CD14-positive monocyte (primary cell): ENCODE measurements around the gene C10orf71. TPM values are rescaled to one million over a fixed set of nuclear protein-coding genes. Genes with fewer than 3 reads are reported as not detected.

Experiments
- DNase-seq, 3 donors: peaks; one replicate each; pipeline ENCODE4 v3.0.0-alpha.2; 2011 to 2022
- H2AFZ ChIP-seq: 2 replicates; pipeline ENCODE4 v1.6.0; 2012; ENCODE audit warnings: mild to moderate bottlenecking, low read depth, low read length, inconsistent platforms; ENCODE audit not compliant: insufficient read depth, poor library complexity, severe bottlenecking
- H3K27ac ChIP-seq, 2 donors: 1 replicate in 1 of 2; 2 replicates in 1 of 2; pipeline ENCODE4 v1.5.1; 2012 to 2013; ENCODE audit warnings: low read length in 2 of 2, control low read depth in 1 of 2, inconsistent platforms in 1 of 2, low read depth in 1 of 2, mild to moderate bottlenecking in 1 of 2
- H3K27me3 ChIP-seq, 2 donors: one replicate each; pipeline versions ENCODE4 v1.6.0 to v1.6.1; 2011 to 2013; ENCODE audit warnings: low read length in 2 of 2; ENCODE audit not compliant: control insufficient read depth in 2 of 2, insufficient read depth in 2 of 2
- H3K36me3 ChIP-seq, 2 donors: replicated peaks in 1 of 2; 1 replicate in 1 of 2; 2 replicates in 1 of 2; pipeline versions ENCODE4 v1.5.1 to v1.6.1; 2012 to 2013; ENCODE audit warnings: low read length in 2 of 2, control low read depth in 1 of 2, inconsistent platforms in 1 of 2, mild to moderate bottlenecking in 1 of 2; ENCODE audit not compliant: insufficient read depth in 2 of 2, control insufficient read depth in 1 of 2
- H3K4me1 ChIP-seq, 2 donors: 1 replicate in 1 of 2; 2 replicates in 1 of 2; pipeline versions ENCODE4 v1.5.1 to v1.6.1; 2012 to 2013; ENCODE audit warnings: low read length in 2 of 2, control low read depth in 1 of 2, inconsistent platforms in 1 of 2, mild to moderate bottlenecking in 1 of 2, moderate library complexity in 1 of 2; ENCODE audit not compliant: insufficient read depth in 2 of 2, control insufficient read depth in 1 of 2
- H3K4me2 ChIP-seq: replicated peaks from 2 replicates; pipeline ENCODE3; 2012; ENCODE audit warnings: low read length, moderate library complexity, mild to moderate bottlenecking; ENCODE audit not compliant: poor library complexity, severe bottlenecking; ENCODE audit errors: extremely low read depth
- H3K4me3 ChIP-seq, 3 experiments: fragments of 200-600 bp in 1 of 3; sonication (generic) in 1 of 3; replicated peaks in 1 of 3; 1 replicate in 2 of 3; 2 replicates in 1 of 3; pipeline ENCODE4 v1.5.1; 2011 to 2013; ENCODE audit warnings: low read length in 3 of 3, mild to moderate bottlenecking in 3 of 3, control low read depth in 2 of 3, low read depth in 2 of 3, inconsistent platforms in 1 of 3, moderate library complexity in 1 of 3
- H3K79me2 ChIP-seq: 2 replicates; pipeline ENCODE4 v1.6.0; 2012; ENCODE audit warnings: mild to moderate bottlenecking, control low read depth, inconsistent platforms, low read length, moderate library complexity; ENCODE audit not compliant: insufficient read depth
- H3K9ac ChIP-seq: 2 replicates; pipeline ENCODE4 v1.6.0; 2017; ENCODE audit warnings: low read length, mild to moderate bottlenecking; ENCODE audit not compliant: insufficient read depth, poor library complexity, severe bottlenecking
- H3K9me3 ChIP-seq, 2 donors: replicated peaks in 1 of 2; 1 replicate in 1 of 2; 2 replicates in 1 of 2; pipeline versions ENCODE4 v1.5.1 to v1.6.1; 2012 to 2013; ENCODE audit warnings: low read length in 2 of 2, control low read depth in 1 of 2; ENCODE audit not compliant: control insufficient read depth in 1 of 2, insufficient read depth in 1 of 2
- H4K20me1 ChIP-seq: 2 replicates; pipeline ENCODE4 v1.6.0; 2012; ENCODE audit warnings: mild to moderate bottlenecking, low read length, control low read depth, moderate library complexity; ENCODE audit not compliant: insufficient read depth
- H3K27ac Mint-ChIP-seq, 7 donors: one replicate each; pipeline ENCODE4 v1.8.0; 2020; ENCODE audit warnings: mild to moderate bottlenecking in 7 of 7, mixed read lengths in 7 of 7, moderate library complexity in 6 of 7, inconsistent platforms in 2 of 7
- H3K27me3 Mint-ChIP-seq, 3 donors: one replicate each; pipeline ENCODE4 v1.8.0; 2021 to 2022; ENCODE audit warnings: low read depth in 3 of 3, mild to moderate bottlenecking in 3 of 3, mixed read lengths in 3 of 3, moderate library complexity in 3 of 3, inconsistent platforms in 1 of 3
- H3K36me3 Mint-ChIP-seq, 2 donors: one replicate each; pipeline ENCODE4 v1.8.0; 2020; ENCODE audit warnings: mixed read lengths in 2 of 2, inconsistent platforms in 1 of 2, mild to moderate bottlenecking in 1 of 2
- H3K4me1 Mint-ChIP-seq: one replicate; pipeline ENCODE4 v1.8.0; 2020; ENCODE audit warnings: mild to moderate bottlenecking, mixed read lengths
- H3K4me3 Mint-ChIP-seq, 2 donors: one replicate each; pipeline ENCODE4 v1.8.0; 2020; ENCODE audit warnings: mild to moderate bottlenecking in 2 of 2, mixed read lengths in 2 of 2, moderate library complexity in 1 of 2
- H3K9me3 Mint-ChIP-seq, 7 donors: one replicate each; pipeline ENCODE4 v1.8.0; 2020 to 2022; ENCODE audit warnings: mixed read lengths in 7 of 7, mild to moderate bottlenecking in 6 of 7, moderate library complexity in 6 of 7, inconsistent platforms in 2 of 7
- WGBS: methylation state at CpG from one replicate; pipeline ENCODE4 v1.1.5; 2013; ENCODE audit warnings: missing lambda C conversion rate; ENCODE audit not compliant: insufficient coverage; 5-methylcytosine and 5-hydroxymethylcytosine counted together
- intact Hi-C, 2 donors: fragments of 100-400 bp; cut with micrococcal nuclease; formaldehyde crosslinking; loops; one replicate each; pipeline versions ENCODE4 v1.15.0 to v1.15.1; 2023
- polyA plus RNA-seq, 3 donors: library from polyadenylated mRNA; depleted of rRNA in 1 of 3; unstranded in 2 of 3; stranded (reverse) in 1 of 3; fragments of 300-500 nt in 2 of 3; fragments of >200 nt in 1 of 3; fragmentation: Illumina TruSeq in 2 of 3; gene quantifications; 1 replicate in 2 of 3; 2 replicates in 1 of 3; pipeline ENCODE4 v1.2.3, GENCODE V29; 2012 to 2021
- TF ChIP-seq, protein P1 (sequence below): fragments of 200-600 bp; IDR thresholded peaks from one replicate; pipeline ENCODE4 v1.8.0; 2022; ENCODE audit warnings: antibody characterized with exemption, mild to moderate bottlenecking

C10orf71 gene
- polyA plus RNA-seq, 3 donors = not detected

DNA sequence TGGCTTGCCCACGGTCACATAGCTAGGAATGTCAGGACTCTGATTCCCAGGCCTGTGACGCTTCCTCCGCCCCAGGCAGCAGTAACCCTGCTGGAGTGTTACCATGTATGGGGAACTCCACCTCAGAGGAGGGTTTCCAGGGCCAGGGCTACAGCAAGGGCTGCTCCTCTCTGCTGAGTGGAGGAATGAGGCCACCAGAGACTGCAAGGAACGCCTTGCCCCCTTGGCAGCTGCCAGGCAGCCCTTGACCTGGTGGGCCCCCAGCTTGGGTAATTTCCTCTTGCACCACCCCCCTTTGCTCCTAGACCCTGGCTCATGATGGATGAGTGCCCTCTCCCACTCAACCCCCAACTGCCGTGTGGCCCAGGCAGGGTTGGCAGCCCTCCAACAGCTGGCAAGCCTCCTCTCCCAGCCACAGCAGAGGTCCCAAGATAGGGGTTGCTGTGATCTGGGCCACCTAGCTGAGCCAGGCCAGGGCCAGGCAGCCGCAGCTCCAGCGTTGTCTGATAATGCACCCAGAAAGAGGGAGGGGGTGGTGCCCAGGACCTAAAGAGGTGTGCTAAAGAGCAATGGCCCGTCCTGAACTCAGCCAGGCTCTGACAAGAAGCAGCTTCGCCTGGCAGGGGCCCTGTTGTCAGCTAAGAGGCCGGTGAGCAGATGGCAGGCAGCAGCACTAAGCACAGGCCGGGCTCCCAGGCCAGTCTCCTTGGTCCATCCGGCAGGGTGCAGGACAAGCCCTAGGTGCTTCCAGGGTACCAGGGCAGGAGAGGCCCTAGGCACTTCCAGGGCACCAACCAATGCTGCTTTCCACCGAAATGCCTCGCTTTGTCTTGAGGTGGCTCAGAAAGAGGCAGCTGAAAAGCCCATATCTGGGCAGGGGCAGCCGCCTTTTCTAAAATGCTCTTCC, 61.6 kb downstream of the C10orf71 start:
- H3K27ac ChIP-seq = no peak overlapping the region
- H3K9ac ChIP-seq = no peak overlapping the region
- H3K4me2 ChIP-seq = no peak overlapping the region
- no peaks in the 10 kb centered on the region for H3K9me3 ChIP-seq
- H3K4me3 Mint-ChIP-seq = no peak overlapping the region
- TF ChIP-seq, protein P1, sequence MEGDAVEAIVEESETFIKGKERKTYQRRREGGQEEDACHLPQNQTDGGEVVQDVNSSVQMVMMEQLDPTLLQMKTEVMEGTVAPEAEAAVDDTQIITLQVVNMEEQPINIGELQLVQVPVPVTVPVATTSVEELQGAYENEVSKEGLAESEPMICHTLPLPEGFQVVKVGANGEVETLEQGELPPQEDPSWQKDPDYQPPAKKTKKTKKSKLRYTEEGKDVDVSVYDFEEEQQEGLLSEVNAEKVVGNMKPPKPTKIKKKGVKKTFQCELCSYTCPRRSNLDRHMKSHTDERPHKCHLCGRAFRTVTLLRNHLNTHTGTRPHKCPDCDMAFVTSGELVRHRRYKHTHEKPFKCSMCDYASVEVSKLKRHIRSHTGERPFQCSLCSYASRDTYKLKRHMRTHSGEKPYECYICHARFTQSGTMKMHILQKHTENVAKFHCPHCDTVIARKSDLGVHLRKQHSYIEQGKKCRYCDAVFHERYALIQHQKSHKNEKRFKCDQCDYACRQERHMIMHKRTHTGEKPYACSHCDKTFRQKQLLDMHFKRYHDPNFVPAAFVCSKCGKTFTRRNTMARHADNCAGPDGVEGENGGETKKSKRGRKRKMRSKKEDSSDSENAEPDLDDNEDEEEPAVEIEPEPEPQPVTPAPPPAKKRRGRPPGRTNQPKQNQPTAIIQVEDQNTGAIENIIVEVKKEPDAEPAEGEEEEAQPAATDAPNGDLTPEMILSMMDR = no peak
- H3K36me3 ChIP-seq = no peaks in the 10 kb centered on the region
- peak; percentile 22 to 70 (median 34) for DNase-seq
- H3K4me1 ChIP-seq = peaks cover 40 to 53% of the 10 kb centered on the region in 2 donors
- peak overlapping the region in 4 of 7 donors; percentile 42 to 63 (median 54) for H3K27ac Mint-ChIP-seq
- peaks cover 0 to 3% of the 10 kb centered on the region in 2 donors for H3K36me3 Mint-ChIP-seq
- no peak overlapping the region for H3K4me3 ChIP-seq
- peaks cover 0 to 10% (median 4%) of the 10 kb centered on the region in 3 donors for H3K27me3 Mint-ChIP-seq
- H3K79me2 ChIP-seq = no peaks in the 10 kb centered on the region
- intact Hi-C loops = loop anchor here in 1 of 2 donors (10.0 kb wide), 1 partner anchor 46 kb away; no protein-coding TSS in a partner anchor
- peak overlapping the region; percentile 49 for H2AFZ ChIP-seq
- no peaks in the 10 kb centered on the region for H4K20me1 ChIP-seq
- peaks cover 49% of the 10 kb centered on the region for H3K4me1 Mint-ChIP-seq
- H3K27me3 ChIP-seq = no peaks in the 10 kb centered on the region
- H3K9me3 Mint-ChIP-seq = peaks cover 0 to 6% (median 2%) of the 10 kb centered on the region in 7 donors
- 53% methylated on average over 10 of the region's 15 CpGs for WGBS

DNA sequence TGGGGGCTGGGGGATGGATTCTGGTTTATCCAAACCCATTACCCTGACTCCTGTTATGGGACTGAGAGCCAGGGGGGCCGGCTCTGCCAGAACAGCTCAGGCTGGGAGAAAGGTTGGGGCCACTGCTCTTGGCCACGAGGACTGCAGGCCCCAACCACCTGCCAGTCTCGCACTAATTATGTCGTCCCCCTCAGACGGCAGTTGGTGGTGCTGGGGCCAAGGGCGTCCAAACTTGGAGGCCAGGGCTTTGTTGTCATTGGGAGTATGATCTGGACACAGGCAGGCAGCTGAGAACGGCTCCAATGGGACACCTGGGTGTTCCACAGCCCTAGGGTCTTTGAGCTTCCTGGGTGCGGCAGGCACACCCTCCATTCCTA, 62.2 kb downstream of the C10orf71 start:
- peak in 1 of 3 donors; percentile 2 for DNase-seq
- Mint-ChIP-seq H3K9me3 (peaks cover 0 to 6% (median 2%) of the 10 kb centered on the region in 7 donors), H3K27ac (peak overlapping the region in 3 of 7 donors; percentile 50 to 55 (median 53)), H3K4me1 (peaks cover 49% of the 10 kb centered on the region), H3K27me3 (peaks cover 0 to 10% (median 4%) of the 10 kb centered on the region in 3 donors), H3K4me3 (no peak overlapping the region), H3K36me3 (peaks cover 0 to 3% of the 10 kb centered on the region in 2 donors)
- intact Hi-C loops = loop anchor here in 1 of 2 donors (10.0 kb wide), 1 partner anchor 46 kb away; no protein-coding TSS in a partner anchor
- H3K27ac ChIP-seq = no peak overlapping the region
- TF ChIP-seq, protein P1 = no peak
- H3K4me1 ChIP-seq = peaks cover 40 to 53% of the 10 kb centered on the region in 2 donors
- H4K20me1 ChIP-seq = no peaks in the 10 kb centered on the region
- no peaks in the 10 kb centered on the region for H3K27me3 ChIP-seq
- 90% methylated on average over 5 of the region's 8 CpGs for WGBS
- no peak overlapping the region for H2AFZ ChIP-seq
- no peaks in the 10 kb centered on the region for H3K36me3 ChIP-seq
- H3K9ac ChIP-seq = no peak overlapping the region
- H3K4me3 ChIP-seq = no peak overlapping the region
- H3K4me2 ChIP-seq = no peak overlapping the region
- no peaks in the 10 kb centered on the region for H3K9me3 ChIP-seq
- no peaks in the 10 kb centered on the region for H3K79me2 ChIP-seq
